HG03103 (cell line): Measurements from ENCODE around the gene C16orf90.
"Not testable (repeated sequence)": the region's sequence is repeated elsewhere in the genome, so short reads cannot be mapped to it uniquely, and the experiment has no call there.

ENCODE experiments used
- ATAC-seq: cut with Tn5 transposase; IDR thresholded peaks from one replicate; pipeline ENCODE4 v1.9.1; 2021; ENCODE audit warnings: low read depth; ENCODE audit not compliant: unreplicated experiment

Gene C16orf90

GRCh38 chr16:3495176-3495575 is at the start of gene C16orf90:
Gene C16orf90 (minus strand): TSS chr16:3495489. CDS start chr16:3495421, 68 bp downstream.
- ATAC-seq: no peak

- ATAC-seq: no peak
Measured at GRCh38 chr16:3542601-3543373, 47.5 kb upstream of the C16orf90 start.

GRCh38 chr16:3541527-3542155 is 46.4 kb upstream of the C16orf90 start:
- no peak for ATAC-seq

GRCh38 chr16:3538222-3538621 is 42.9 kb upstream of the C16orf90 start:
- no peak for ATAC-seq

GRCh38 chr16:3536851-3537250 is 41.6 kb upstream of the C16orf90 start:
- no peak for ATAC-seq

GRCh38 chr16:3536271-3536731 is 41.0 kb upstream of the C16orf90 start:
- no peak for ATAC-seq

GRCh38 chr16:3534126-3534525 is 38.8 kb upstream of the C16orf90 start:
- ATAC-seq: no peak

GRCh38 chr16:3532741-3533140 is 37.5 kb upstream of the C16orf90 start:
- ATAC-seq: no peak

- ATAC-seq: no peak
Measured at GRCh38 chr16:3530371-3530914, 35.2 kb upstream of the C16orf90 start.

GRCh38 chr16:3529175-3529574 is 33.9 kb upstream of the C16orf90 start:
- ATAC-seq: no peak

- ATAC-seq: no peak
Measured at GRCh38 chr16:3528406-3528805, 33.1 kb upstream of the C16orf90 start.

- ATAC-seq: not testable (repeated sequence)
Measured at GRCh38 chr16:3527216-3527829, 32.0 kb upstream of the C16orf90 start.

- ATAC-seq: no peak
Measured at GRCh38 chr16:3525951-3526350, 30.7 kb upstream of the C16orf90 start.

- ATAC-seq: no peak
Measured at GRCh38 chr16:3523281-3523680, 28.0 kb upstream of the C16orf90 start.

GRCh38 chr16:3520841-3521240 is 25.6 kb upstream of the C16orf90 start:
- ATAC-seq: no peak

- ATAC-seq: no peak
Measured at GRCh38 chr16:3520413-3520812, 25.1 kb upstream of the C16orf90 start.

GRCh38 chr16:3519581-3519980 is 24.3 kb upstream of the C16orf90 start:
- ATAC-seq: no peak

GRCh38 chr16:3518986-3519348 is 23.7 kb upstream of the C16orf90 start:
- ATAC-seq: no peak

- ATAC-seq: no peak
Measured at GRCh38 chr16:3518292-3518985, 23.1 kb upstream of the C16orf90 start.

- ATAC-seq: no peak
Measured at GRCh38 chr16:3515897-3516296, 20.6 kb upstream of the C16orf90 start.

- ATAC-seq: no peak
Measured at GRCh38 chr16:3514621-3515020, 19.3 kb upstream of the C16orf90 start.
